GM12878 (cell line): ENCODE data around the gene ESR1. TPM values are rescaled to one million over a fixed set of nuclear protein-coding genes. Genes with fewer than 3 reads are reported as not detected.
"Not testable (repeated sequence)": the region's sequence is repeated elsewhere in the genome, so short reads cannot be mapped to it uniquely, and the experiment has no call there.

Experiments
- ATAC-seq: fragments of 200-7000 bp; cut with Tn5 transposase; 3 replicates; pipeline ENCODE4 v1.9.1; 2020; ENCODE audit warnings: mild to moderate bottlenecking, moderate library complexity
- BruUV-seq: library from RNA; stranded (reverse); fragments of 400-500 nt; replicated peaks from 2 replicates; lab custom pipeline; 2021; lab: Mats Ljungman, UMichigan
- CTCF ChIA-PET: fragments of 300-600 bp; sonication (Branson Sonifier 250); formaldehyde crosslinking; extraction: SDS; loops from one replicate; lab custom pipeline; 2021; ENCODE audit warnings: inconsistent platforms; lab: Yijun Ruan, JAX
- POLR2A ChIA-PET: fragments of 350-600 bp; formaldehyde crosslinking; extraction: SDS; loops from one replicate; lab custom pipeline; 2021; ENCODE audit warnings: inconsistent platforms; lab: Charles Lee
- RAD21 ChIA-PET: fragments of 300-600 bp; sonication (Branson Sonifier 250); formaldehyde crosslinking; loops from one replicate; lab custom pipeline; 2023; ENCODE audit warnings: antibody characterized with exemption; ENCODE audit not compliant: unreplicated experiment; lab: Charles Lee
- SMC1A ChIA-PET: fragments of 300-600 bp; sonication (Branson Sonifier 250); formaldehyde crosslinking; loops from one replicate; lab custom pipeline; 2023; ENCODE audit not compliant: unreplicated experiment, uncharacterized antibody; lab: Charles Lee
- DNase-seq: peaks from one replicate; pipeline ENCODE4 v3.0.0-alpha.2; 2011; ENCODE audit warnings: low read depth, low spot score
- FAIRE-seq: peaks from 3 replicates; lab custom pipeline; 2011; peaks lifted over from hg19 to GRCh38; lab: Jason Lieb, UNC
- H2AFZ ChIP-seq: 2 replicates; pipeline ENCODE4 v1.6.0; 2011; ENCODE audit warnings: low read depth, low read length, control low read depth; ENCODE audit not compliant: control insufficient read depth
- H3K27ac ChIP-seq: 2 replicates; pipeline ENCODE4 v1.5.1; 2011; ENCODE audit warnings: control low read depth; ENCODE audit not compliant: control insufficient read depth, insufficient read depth
- H3K27me3 ChIP-seq, 2 experiments: replicated peaks in 1 of 2; 2 replicates each; pipeline versions ENCODE4 v1.6.0 to v1.6.1; 2011; ENCODE audit warnings: low read length in 1 of 2; ENCODE audit not compliant: control insufficient read depth in 2 of 2, insufficient read depth in 2 of 2
- H3K36me3 ChIP-seq, 2 experiments: 2 replicates each; pipeline ENCODE4 v1.5.1; 2011; ENCODE audit warnings: low read length in 1 of 2; ENCODE audit not compliant: control insufficient read depth in 2 of 2, insufficient read depth in 2 of 2
- H3K4me1 ChIP-seq: 2 replicates; pipeline ENCODE4 v1.6.1; 2011; ENCODE audit warnings: mild to moderate bottlenecking, low read length, moderate library complexity, mixed read lengths; ENCODE audit not compliant: control insufficient read depth, insufficient read depth
- H3K4me2 ChIP-seq: 2 replicates; pipeline ENCODE4 v1.6.0; 2011; ENCODE audit warnings: control low read depth; ENCODE audit not compliant: control insufficient read depth, insufficient read depth
- H3K4me3 ChIP-seq: fragments of 200-600 bp; sonication (generic); 2 replicates; pipeline ENCODE4 v1.5.1; 2016
- H3K79me2 ChIP-seq: 2 replicates; pipeline ENCODE4 v1.6.0; 2011; ENCODE audit warnings: low read length; ENCODE audit not compliant: control insufficient read depth, insufficient read depth
- H3K9ac ChIP-seq: 2 replicates; pipeline ENCODE4 v1.8.0; 2011; ENCODE audit warnings: low read length, control low read depth, mixed read lengths; ENCODE audit not compliant: control insufficient read depth, insufficient read depth
- H3K9me3 ChIP-seq: replicated peaks from 3 replicates; pipeline ENCODE4 v1.5.1; 2011; ENCODE audit warnings: mild to moderate bottlenecking, low read length; ENCODE audit not compliant: control insufficient read depth, insufficient read depth
- H4K20me1 ChIP-seq: 2 replicates; pipeline ENCODE4 v1.6.0; 2011; ENCODE audit not compliant: control insufficient read depth, insufficient read depth
- ATF7 ChIP-seq: fragments of 450-650 bp; IDR thresholded peaks from 2 replicates; pipeline ENCODE4 v1.6.1; 2016; ENCODE audit warnings: low read depth, mild to moderate bottlenecking
- CEBPB ChIP-seq, 2 experiments: fragments of 150-350 bp in 1 of 2; IDR thresholded peaks; 2 replicates each; pipeline ENCODE4 v1.6.1; 2012 to 2014; ENCODE audit warnings: low read depth in 2 of 2, low read length in 2 of 2, borderline replicate concordance in 1 of 2, inconsistent platforms in 1 of 2
- EGR1 ChIP-seq, 2 experiments: IDR thresholded peaks; 1 replicate in 1 of 2; 2 replicates in 1 of 2; pipeline ENCODE4 v1.6.1; 2011 to 2012; ENCODE audit warnings: low read depth in 2 of 2, low read length in 2 of 2, borderline replicate concordance in 1 of 2, mild to moderate bottlenecking in 1 of 2, moderate library complexity in 1 of 2
- FOXK2 ChIP-seq: fragments of 450-650 bp; IDR thresholded peaks from 2 replicates; pipeline ENCODE4 v1.6.1; 2017; ENCODE audit warnings: mild to moderate bottlenecking, moderate library complexity
- NKRF ChIP-seq: fragments of 450-650 bp; conservative IDR thresholded peaks from 2 replicates; pipeline ENCODE4 v1.6.1; 2017; ENCODE audit warnings: mild to moderate bottlenecking, moderate library complexity
- PAX5 ChIP-seq: IDR thresholded peaks from 2 replicates; pipeline ENCODE4 v1.6.1; 2011; ENCODE audit warnings: low read depth, low read length, borderline replicate concordance
- PRDM15 ChIP-seq: fragments of 450-650 bp; formaldehyde crosslinking; IDR thresholded peaks from 2 replicates; pipeline ENCODE4 v1.4.0; 2020; ENCODE audit warnings: mild to moderate bottlenecking, moderate library complexity
- SIN3A ChIP-seq: IDR thresholded peaks from 2 replicates; pipeline ENCODE4 v1.6.1; 2012; ENCODE audit warnings: low read depth, low read length, improper control_type of control experiment
- SP1 ChIP-seq: IDR thresholded peaks from one replicate; pipeline ENCODE4 v1.6.1; 2011; ENCODE audit warnings: low read depth, low read length
- TCF7 ChIP-seq: IDR thresholded peaks from 2 replicates; pipeline ENCODE4 v1.6.1; 2014; ENCODE audit warnings: antibody characterized with exemption, borderline replicate concordance
- ZNF274 ChIP-seq: IDR thresholded peaks from one replicate; pipeline ENCODE4 v1.8.0; 2011; ENCODE audit not compliant: insufficient read length, insufficient read depth
- ZNF687 ChIP-seq: fragments of 450-650 bp; IDR thresholded peaks from 2 replicates; pipeline ENCODE4 v1.6.1; 2017; ENCODE audit warnings: mild to moderate bottlenecking, moderate library complexity
- WGBS: methylation state at CpG from one replicate; pipeline ENCODE4 v1.1.6; 2016; ENCODE audit warnings: low lambda C conversion rate; ENCODE audit not compliant: insufficient replicate concordance, insufficient coverage; ENCODE audit errors: missing lambda C conversion rate; 5-methylcytosine and 5-hydroxymethylcytosine counted together
- in situ Hi-C: fragments of 300-500 bp; cut with MboI; formaldehyde crosslinking; loops from 9 replicates; pipeline ENCODE4 v1.14.3; 2018; ENCODE audit warnings: mixed read lengths
- intact Hi-C: fragments of 100-400 bp; cut with micrococcal nuclease; formaldehyde crosslinking; loops from one replicate; pipeline ENCODE4 v1.14.2; 2022; ENCODE audit not compliant: unreplicated experiment
- polyA plus RNA-seq, 11 experiments: library from polyadenylated mRNA; depleted of rRNA in 4 of 11; unstranded in 6 of 11; stranded (reverse) in 5 of 11; fragments of >200 nt; fragmentation: Nextera tagmentation in 4 of 11; fragmentation: Illumina TruSeq in 1 of 11; extraction: Ambion mirVana in 4 of 11; extraction: Trizol in 1 of 11; gene quantifications; 1 replicate in 1 of 11; 2 replicates in 10 of 11; pipeline versions ENCODE4 v1.2.1 to v1.2.3, GENCODE V29; 2011 to 2016; ENCODE audit warnings: inconsistent platforms in 2 of 11, missing spikeins in 2 of 11, low read depth in 1 of 11
- total RNA-seq, 4 experiments: library from RNA; depleted of rRNA in 3 of 4; stranded (reverse); fragments of >200 nt in 3 of 4; fragmentation: Illumina TruSeq in 1 of 4; extraction: Trizol in 1 of 4; gene quantifications; 2 replicates each; pipeline versions ENCODE4 v1.2.1 to v1.2.3, GENCODE V29; 2013 to 2021

The ESR1 gene
- total and polyA plus RNA-seq, 10 of the 15 experiments (the other 5 are each of a cell fraction or from before 2014, with no cell fraction given), result 0.03 to 0.51 (median 0.21) TPM; not detected in 4

GRCh38 chr6:152071843-152072242 is 264.4 kb downstream of the ESR1 start (continued):
- TF ChIP-seq PRDM15 (no peak), ZNF274 (no peak), ATF7 (no peak), ZNF687 (no peak), NKRF (no peak), TCF7 (no peak), SIN3A (no peak), FOXK2 (no peak), CEBPB (IDR thresholded peaks at IDR 0.05; ENCODE audit: borderline replicate concordance in 1 of 2, low read depth in 2 of 2, low read length in 2 of 2) (no peak), SP1 (no peak), EGR1 (IDR thresholded peaks at IDR 0.05; ENCODE audit: borderline replicate concordance in 1 of 2, low read depth in 2 of 2, low read length in 2 of 2) (no peak), PAX5 (no peak)

GRCh38 chr6:152076242-152076641 is 268.8 kb downstream of the ESR1 start:
- H3K27ac ChIP-seq, RAD21 ChIA-PET, H3K79me2 ChIP-seq, H4K20me1 ChIP-seq, POLR2A ChIA-PET, ATAC-seq, H2AFZ ChIP-seq, H3K4me2 ChIP-seq, CTCF ChIA-PET, SMC1A ChIA-PET, in situ Hi-C loops, H3K27me3 ChIP-seq, H3K9ac ChIP-seq, H3K4me1 ChIP-seq, H3K4me3 ChIP-seq, H3K9me3 ChIP-seq, FAIRE-seq, DNase-seq, BruUV-seq, intact Hi-C loops, H3K36me3 ChIP-seq: not testable (repeated sequence)
- WGBS, result 29% methylated on average over 3 of the region's 3 CpGs
